ENCODE data around the gene TRIM63.

TRIM63 gene

GRCh38 chr1:26003756-26004155, 63.7 kb downstream of the TRIM63 start:
- no peaks in the 10 kb centered on the region for H3K27me3 Mint-ChIP-seq
- H3K4me3 Mint-ChIP-seq: no peak overlapping the region
- no peak overlapping the region for H3K27ac Mint-ChIP-seq
- H3K36me3 Mint-ChIP-seq: no peaks in the 10 kb centered on the region
- H3K9me3 Mint-ChIP-seq: no peaks in the 10 kb centered on the region
- no peaks in the 10 kb centered on the region for H3K4me1 Mint-ChIP-seq

- Mint-ChIP-seq H3K4me1 (peaks cover 3% of the 10 kb centered on the region), H3K27ac (no peak overlapping the region), H3K4me3 (no peak overlapping the region), H3K27me3 (no peaks in the 10 kb centered on the region), H3K9me3 (no peaks in the 10 kb centered on the region), H3K36me3 (no peaks in the 10 kb centered on the region)
Observed at GRCh38 chr1:26003262-26003661, 64.2 kb downstream of the TRIM63 start.

All from activated naive CD4-positive, alpha-beta T cell treated with anti-CD3 and anti-CD28 coated beads, Interleukin-2, amount 50 U/mL, for 24 hours (primary cell).